HCT116 (cell line): ENCODE results near the gene FAM50A. TPM values are rescaled to one million over a fixed set of nuclear protein-coding genes. Genes with fewer than 3 reads are reported as not detected.

Experiments
- ATAC-seq: fragments of 200-7000 bp; cut with Tn5 transposase; 2 replicates; pipeline ENCODE4 v1.9.1; 2020; ENCODE audit warnings: mild to moderate bottlenecking, moderate library complexity
- BruUV-seq: library from RNA; stranded (reverse); fragments of 400-500 nt; replicated peaks from 2 replicates; lab custom pipeline; 2021; lab: Mats Ljungman, UMichigan
- CTCF ChIA-PET: fragments of 300-600 bp; sonication (Branson Sonifier 250); formaldehyde crosslinking; loops from one replicate; lab custom pipeline; 2021; ENCODE audit warnings: antibody characterized with exemption; lab: Charles Lee
- POLR2A ChIA-PET: fragments of 300-600, 350-600 bp; sonication (Branson Sonifier 250); formaldehyde crosslinking; loops from one replicate; lab custom pipeline; 2021; ENCODE audit warnings: antibody characterized with exemption; lab: Charles Lee
- RAD21 ChIA-PET, 2 experiments: fragments of 300-600 bp; sonication (Branson Sonifier 250); formaldehyde crosslinking; loops; one replicate each; lab custom pipeline; 2023; ENCODE audit warnings: low total read pairs in 2 of 2; ENCODE audit not compliant: uncharacterized antibody in 2 of 2, unreplicated experiment in 2 of 2, low non-redundant PET in 1 of 2; lab: Charles Lee
- DNase-seq: peaks from one replicate; pipeline ENCODE4 v3.0.0-alpha.2; 2010; ENCODE audit warnings: low read depth, low spot score
- H2AFZ ChIP-seq: fragments of 200-600 bp; shearing (Covaris generic), sonication (generic); 2 replicates; pipeline ENCODE4 v1.6.1; 2017; ENCODE audit warnings: low read depth, mixed run types, mixed read lengths, antibody characterized with exemption, low read length; ENCODE audit not compliant: poor library complexity, severe bottlenecking
- H3K27ac ChIP-seq: 2 replicates; pipeline ENCODE4 v1.5.1; 2012; ENCODE audit warnings: low read depth, low read length
- H3K27me3 ChIP-seq: fragments of 200-600 bp; sonication (generic); 2 replicates; pipeline ENCODE4 v1.6.1; 2016; ENCODE audit warnings: mixed run types, low read length, mixed read lengths; ENCODE audit not compliant: insufficient read depth
- H3K36me3 ChIP-seq, 2 experiments: fragments of 200-500 bp in 1 of 2; fragments of 200-600 bp in 1 of 2; sonication (Bioruptor generic) in 1 of 2; sonication (generic) in 1 of 2; 2 replicates each; pipeline versions ENCODE4 v1.5.1 to v1.6.1; 2014 to 2016; ENCODE audit warnings: low read length in 2 of 2, inconsistent platforms in 1 of 2, mixed read lengths in 1 of 2, mixed run types in 1 of 2; ENCODE audit not compliant: insufficient read depth in 2 of 2, control insufficient read depth in 1 of 2
- H3K4me1 ChIP-seq, 2 experiments: fragments of 200-600 bp in 1 of 2; sonication (generic) in 1 of 2; 2 replicates each; pipeline versions ENCODE4 v1.5.1 to v1.6.1; 2012 to 2017; ENCODE audit warnings: low read length in 2 of 2, inconsistent platforms in 1 of 2, mild to moderate bottlenecking in 1 of 2, mixed read lengths in 1 of 2, mixed run types in 1 of 2, moderate library complexity in 1 of 2; ENCODE audit not compliant: insufficient read depth in 2 of 2, control insufficient read depth in 1 of 2
- H3K4me2 ChIP-seq: fragments of 200-600 bp; sonication (generic); 2 replicates; pipeline ENCODE4 v1.6.1; 2017; ENCODE audit warnings: mixed run types, low read length, mixed read lengths
- H3K4me3 ChIP-seq, 2 experiments: fragments of 200-600 bp in 1 of 2; sonication (generic) in 1 of 2; replicated peaks in 1 of 2; 2 replicates each; pipeline ENCODE4 v1.5.1; 2011 to 2016; ENCODE audit warnings: low read length in 2 of 2, control low read depth in 1 of 2, low read depth in 1 of 2, mild to moderate bottlenecking in 1 of 2, mixed read lengths in 1 of 2, mixed run types in 1 of 2
- H3K79me2 ChIP-seq: fragments of 200-600 bp; sonication (generic); 2 replicates; pipeline ENCODE4 v1.6.1; 2017; ENCODE audit warnings: mild to moderate bottlenecking, mixed run types, low read length, moderate library complexity, mixed read lengths; ENCODE audit not compliant: insufficient read depth
- H3K9ac ChIP-seq: fragments of 200-600 bp; sonication (generic); 2 replicates; pipeline ENCODE4 v1.6.1; 2016; ENCODE audit warnings: low read length, mixed read lengths
- H3K9me2 ChIP-seq: fragments of 200-600 bp; sonication (generic), shearing (Covaris generic); 2 replicates; pipeline ENCODE4 v1.6.1; 2017; ENCODE audit warnings: mixed run types, mild to moderate bottlenecking, moderate library complexity; ENCODE audit not compliant: insufficient read depth
- H3K9me3 ChIP-seq, 2 experiments: fragments of 200-500 bp in 1 of 2; fragments of 200-600 bp in 1 of 2; sonication (Bioruptor generic) in 1 of 2; sonication (generic) in 1 of 2; 2 replicates each; pipeline ENCODE4 v1.6.1; 2014 to 2017; ENCODE audit warnings: low read length in 2 of 2, mixed read lengths in 2 of 2, inconsistent platforms in 1 of 2, low read depth in 1 of 2, mild to moderate bottlenecking in 1 of 2, mixed run types in 1 of 2, moderate library complexity in 1 of 2; ENCODE audit not compliant: control insufficient read depth in 1 of 2, insufficient read depth in 1 of 2
- H4K20me1 ChIP-seq: fragments of 200-600 bp; sonication (generic), shearing (Covaris generic); 2 replicates; pipeline ENCODE4 v1.6.1; 2017; ENCODE audit warnings: mixed run types, mild to moderate bottlenecking, moderate library complexity; ENCODE audit not compliant: insufficient read depth
- ELF1 ChIP-seq: IDR thresholded peaks from 2 replicates; pipeline ENCODE4 v1.6.1; 2012; ENCODE audit warnings: low read depth, borderline replicate concordance
- EZH2phosphoT487 ChIP-seq: fragments of 200-600 bp; IDR thresholded peaks from 2 replicates; pipeline ENCODE4 v1.6.1; 2018; ENCODE audit warnings: antibody characterized with exemption, borderline replicate concordance
- POLR2AphosphoS5 ChIP-seq: IDR thresholded peaks from 2 replicates; pipeline ENCODE4 v1.6.1; 2011; ENCODE audit warnings: mild to moderate bottlenecking, low read depth, low read length, moderate library complexity
- RAD21 ChIP-seq: IDR thresholded peaks from 2 replicates; pipeline ENCODE4 v1.6.1; 2012; ENCODE audit warnings: low read depth, mild to moderate bottlenecking
- SIN3A ChIP-seq: IDR thresholded peaks from 2 replicates; pipeline ENCODE4 v1.6.1; 2012; ENCODE audit warnings: low read depth
- SRF ChIP-seq: IDR thresholded peaks from 2 replicates; pipeline ENCODE4 v1.6.1; 2012; ENCODE audit warnings: low read depth
- YY1 ChIP-seq: IDR thresholded peaks from 2 replicates; pipeline ENCODE4 v1.6.1; 2011; ENCODE audit warnings: low read length, low read depth, moderate library complexity, mild to moderate bottlenecking; ENCODE audit not compliant: insufficient replicate concordance; ENCODE audit errors: extremely low read depth
- intact Hi-C: fragments of 100-400 bp; cut with micrococcal nuclease; formaldehyde crosslinking; loops from 2 replicates; pipeline ENCODE4 v1.10.0; 2022
- total RNA-seq: library from RNA; stranded (reverse); gene quantifications from one replicate; pipeline ENCODE4 v1.2.1, GENCODE V29; 2021; ENCODE audit not compliant: unreplicated experiment
- TF ChIP-seq, protein P1 (sequence below): IDR thresholded peaks from 2 replicates; pipeline ENCODE4 v1.6.1; 2011; ENCODE audit warnings: mild to moderate bottlenecking, low read length, moderate library complexity; ENCODE audit not compliant: insufficient replicate concordance; ENCODE audit errors: extremely low read depth
- TF ChIP-seq, protein P2 (sequence below): IDR thresholded peaks from 2 replicates; pipeline ENCODE4 v1.6.1; 2012

FAM50A gene
- total RNA-seq, 1 experiment from 2014 or later: 46.5 TPM

DNA sequence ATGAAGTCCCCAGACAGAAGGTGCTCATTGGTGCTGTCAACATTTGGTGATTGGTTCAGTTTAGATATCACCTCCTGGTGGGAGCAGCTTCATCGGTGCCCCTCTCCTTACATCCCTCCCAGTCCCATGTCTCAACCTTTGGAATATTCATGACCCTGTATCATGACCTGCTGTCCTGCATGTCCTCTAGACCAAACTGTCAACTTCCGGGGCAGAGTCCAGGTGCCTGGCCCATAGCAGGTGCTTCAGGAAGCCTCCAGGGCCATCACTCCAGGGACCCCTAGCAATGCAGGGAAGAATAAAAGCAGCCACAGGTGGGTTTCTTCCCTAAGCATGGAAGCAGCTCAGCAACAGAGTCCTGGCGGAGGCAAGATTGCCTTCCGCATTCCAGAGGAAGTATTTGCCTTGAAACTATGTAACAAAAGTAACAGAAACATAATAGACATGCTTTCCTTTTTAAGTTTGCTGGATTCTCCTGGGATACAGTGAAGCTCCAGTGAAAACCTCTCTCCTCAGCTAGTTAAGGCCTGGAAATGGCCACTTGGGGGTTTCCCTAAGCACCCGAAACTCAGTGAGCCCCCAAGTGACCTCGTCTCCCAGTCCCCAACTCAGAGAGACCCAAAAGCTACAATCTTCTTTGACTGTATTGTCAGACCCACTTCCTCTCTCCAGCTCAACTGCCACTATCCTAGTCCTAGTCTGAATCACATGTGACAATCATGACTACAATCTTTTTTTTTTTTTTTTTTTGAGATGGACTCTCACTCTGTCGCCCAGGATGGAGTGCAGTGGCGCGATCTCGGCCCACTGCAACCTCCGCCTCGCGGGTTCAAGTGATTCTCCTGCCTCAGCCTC, 16.8 kb upstream of the FAM50A start:
- BruUV-seq: no TSS peak
- no peak overlapping the region for H3K4me2 ChIP-seq
- POLR2A ChIA-PET: interaction anchor here (0.7 kb wide), 1 partner anchor 78 kb away, joined by 4 read pairs; no protein-coding TSS in a partner anchor

More for the DNA sequence above, 16.8 kb upstream of the FAM50A start:
- H3K4me3 ChIP-seq: no peak overlapping the region
- H4K20me1 ChIP-seq: no peaks in the 10 kb centered on the region
- DNase-seq: no peak
- H3K9me3 ChIP-seq: no peaks in the 10 kb centered on the region
- peaks cover 0 to 22% of the 10 kb centered on the region in 2 experiments; a peak in 2 of 4 replicates for H3K4me1 ChIP-seq
- H3K27ac ChIP-seq: no peak overlapping the region
- H2AFZ ChIP-seq: no peak overlapping the region
- no peaks in the 10 kb centered on the region for H3K9me2 ChIP-seq
- RAD21 ChIA-PET: no interaction called here
- TF ChIP-seq, protein P1, sequence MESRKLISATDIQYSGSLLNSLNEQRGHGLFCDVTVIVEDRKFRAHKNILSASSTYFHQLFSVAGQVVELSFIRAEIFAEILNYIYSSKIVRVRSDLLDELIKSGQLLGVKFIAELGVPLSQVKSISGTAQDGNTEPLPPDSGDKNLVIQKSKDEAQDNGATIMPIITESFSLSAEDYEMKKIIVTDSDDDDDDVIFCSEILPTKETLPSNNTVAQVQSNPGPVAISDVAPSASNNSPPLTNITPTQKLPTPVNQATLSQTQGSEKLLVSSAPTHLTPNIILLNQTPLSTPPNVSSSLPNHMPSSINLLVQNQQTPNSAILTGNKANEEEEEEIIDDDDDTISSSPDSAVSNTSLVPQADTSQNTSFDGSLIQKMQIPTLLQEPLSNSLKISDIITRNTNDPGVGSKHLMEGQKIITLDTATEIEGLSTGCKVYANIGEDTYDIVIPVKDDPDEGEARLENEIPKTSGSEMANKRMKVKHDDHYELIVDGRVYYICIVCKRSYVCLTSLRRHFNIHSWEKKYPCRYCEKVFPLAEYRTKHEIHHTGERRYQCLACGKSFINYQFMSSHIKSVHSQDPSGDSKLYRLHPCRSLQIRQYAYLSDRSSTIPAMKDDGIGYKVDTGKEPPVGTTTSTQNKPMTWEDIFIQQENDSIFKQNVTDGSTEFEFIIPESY: no peak
- TF ChIP-seq, protein P2, sequence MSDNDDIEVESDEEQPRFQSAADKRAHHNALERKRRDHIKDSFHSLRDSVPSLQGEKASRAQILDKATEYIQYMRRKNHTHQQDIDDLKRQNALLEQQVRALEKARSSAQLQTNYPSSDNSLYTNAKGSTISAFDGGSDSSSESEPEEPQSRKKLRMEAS: no peak
- no peak for TF ChIP-seq SIN3A
- no peak for TF ChIP-seq EZH2phosphoT487
- TF ChIP-seq SRF: no peak
- no peak for TF ChIP-seq POLR2AphosphoS5
- no peak for TF ChIP-seq RAD21
- TF ChIP-seq YY1: no peak
- TF ChIP-seq ELF1: no peak
- no peaks in the 10 kb centered on the region for H3K36me3 ChIP-seq
- peaks cover 7% of the 10 kb centered on the region; the same call in 1 of the 2 replicates for H3K79me2 ChIP-seq
- H3K27me3 ChIP-seq: no peaks in the 10 kb centered on the region
- no peak overlapping the region for H3K9ac ChIP-seq
- CTCF ChIA-PET: no interaction called here
- ATAC-seq: no peak
- intact Hi-C loops: no loop called here
